HG03575 (cell line): ENCODE data around the gene OR5AS1.
"Not testable (repeated sequence)": the region's sequence is repeated elsewhere in the genome, so short reads cannot be mapped to it uniquely, and the experiment has no call there.

ENCODE experiments used
- ATAC-seq: cut with Tn5 transposase; IDR thresholded peaks from one replicate; pipeline ENCODE4 v1.9.1; 2021; ENCODE audit not compliant: unreplicated experiment, insufficient number of reproducible peaks, low FRiP score; ENCODE audit errors: extremely low read depth

Gene OR5AS1

DNA sequence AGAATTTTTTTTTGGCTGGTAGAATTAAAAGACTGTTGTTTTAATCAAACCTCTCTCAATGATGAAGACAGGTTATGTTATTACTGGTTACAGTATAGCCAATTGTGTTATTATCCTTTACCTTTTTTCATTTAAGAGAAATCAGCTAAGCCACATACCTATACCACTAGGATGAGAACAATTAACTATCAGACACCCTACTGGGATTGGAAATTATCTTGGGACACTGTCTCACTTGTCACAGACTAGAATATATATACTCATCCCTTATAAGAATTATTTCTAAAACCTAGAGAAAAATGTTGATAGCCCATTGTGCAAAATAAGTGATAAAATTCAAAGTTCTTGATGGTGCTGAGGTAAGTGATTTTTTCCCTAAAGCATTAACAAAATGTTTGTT is at the start of gene OR5AS1:
Gene OR5AS1, plus strand, starts transcription at position 301 of the 400 bp plus-strand sequence. CDS start 2,765 bp downstream, outside the sequence.
- ATAC-seq: no peak

GRCh38 chr11:55994525-55994924 is 32.9 kb upstream of the OR5AS1 start, which contains the start of gene OR5F1:
OR5F1 (minus strand) TSS chr11:55994625; CDS start chr11:55994625, 0 bp downstream.
- ATAC-seq: no peak

GRCh38 chr11:56010716-56011115 is 16.7 kb upstream of the OR5AS1 start:
- ATAC-seq: no peak

- no peak for ATAC-seq
Measured at GRCh38 chr11:56013805-56014204, 13.6 kb upstream of the OR5AS1 start.

- no peak for ATAC-seq
Measured at GRCh38 chr11:56045538-56045937, 18.1 kb downstream of the OR5AS1 start.

DNA sequence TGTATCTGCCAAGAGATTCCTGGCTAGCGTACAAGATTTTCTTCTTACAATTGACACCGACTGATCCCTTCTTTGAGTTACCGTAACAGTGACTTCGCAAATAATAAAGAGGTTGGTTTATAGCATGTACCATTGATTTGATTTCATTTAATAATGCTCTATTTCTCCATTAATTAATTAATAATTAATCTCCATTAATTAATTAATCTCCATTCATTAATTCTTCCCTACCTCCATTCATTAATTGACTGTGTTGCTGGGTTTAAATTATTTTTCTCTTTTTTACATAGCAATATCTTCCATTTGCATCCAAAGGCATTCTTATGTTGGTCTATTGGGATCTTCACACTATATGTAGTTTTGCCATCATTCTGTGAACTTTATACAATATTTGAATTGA is 21.0 kb downstream of the OR5AS1 start:
- no peak for ATAC-seq

DNA sequence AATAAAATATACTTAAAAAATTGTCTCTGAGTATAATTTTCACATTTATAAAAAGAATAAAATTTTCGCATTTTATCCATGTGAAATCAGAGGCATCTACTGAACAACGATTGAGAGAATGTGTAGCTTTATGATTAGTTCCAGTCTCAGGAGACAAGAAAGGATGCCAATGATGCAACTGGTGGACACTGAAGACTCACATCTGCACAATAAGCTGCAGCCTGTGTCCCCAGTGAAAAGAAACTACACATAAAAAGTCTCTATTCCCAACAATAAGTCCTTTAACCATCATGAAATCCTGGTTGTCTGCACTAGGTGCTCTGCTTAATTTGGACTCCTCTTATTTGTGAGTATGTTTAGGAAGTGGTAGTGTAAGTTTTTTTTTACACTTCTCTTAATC is 22.0 kb downstream of the OR5AS1 start:
- no peak for ATAC-seq

DNA sequence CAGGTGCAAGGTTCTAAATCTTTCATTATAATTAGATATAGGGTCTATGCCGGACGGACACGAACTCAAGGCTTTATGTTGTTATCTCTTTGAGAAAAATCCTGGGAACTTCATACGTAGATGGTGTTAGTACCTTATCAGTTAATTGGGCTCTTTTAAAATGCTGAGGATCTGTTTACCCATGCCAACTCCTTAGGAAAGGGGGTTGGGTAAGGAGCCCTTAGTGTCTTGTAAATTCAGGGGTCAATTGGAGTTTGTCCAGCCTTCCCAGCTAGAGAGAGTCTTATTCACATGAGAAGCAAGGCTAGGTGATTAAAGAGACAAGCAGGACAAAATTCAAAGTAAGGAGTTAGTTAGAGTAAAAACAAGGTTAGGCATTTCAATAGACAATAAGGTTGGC is 28.9 kb downstream of the OR5AS1 start:
- not testable (repeated sequence) for ATAC-seq

GRCh38 chr11:56057661-56058237 is 30.3 kb downstream of the OR5AS1 start:
- not testable (repeated sequence) for ATAC-seq

GRCh38 chr11:56058260-56058780 is 30.9 kb downstream of the OR5AS1 start:
- ATAC-seq: not testable (repeated sequence)

GRCh38 chr11:56066980-56067379 is 39.5 kb downstream of the OR5AS1 start:
- no peak for ATAC-seq
